BE2C (cell line): ENCODE results near the gene ITGAE.

Source experiments
- DNase-seq: peaks from one replicate; pipeline ENCODE4 v3.0.0-alpha.2; 2020
- H3K27me3 ChIP-seq: fragments of 250-450 bp; sonication (Bioruptor Pico); 2 replicates; pipeline ENCODE4 v1.5.1; 2020; ENCODE audit warnings: mild to moderate bottlenecking
- H3K36me3 ChIP-seq: fragments of 250-450 bp; sonication (Bioruptor Pico); 2 replicates; pipeline ENCODE4 v1.5.1; 2020; ENCODE audit warnings: mild to moderate bottlenecking
- H3K4me1 ChIP-seq: fragments of 250-450 bp; sonication (Bioruptor Pico); 2 replicates; pipeline ENCODE4 v1.5.1; 2020
- H3K4me3 ChIP-seq: 2 replicates; pipeline ENCODE4 v1.5.1; 2011; ENCODE audit warnings: low read depth, low read length
- H3K9me3 ChIP-seq: fragments of 250-450 bp; sonication (Bioruptor Pico); 2 replicates; pipeline ENCODE4 v1.5.1; 2020
- TF ChIP-seq, protein P1 (sequence below): IDR thresholded peaks from 2 replicates; pipeline ENCODE4 v1.5.1; 2012; ENCODE audit warnings: mild to moderate bottlenecking, low read depth, low read length

ITGAE gene

DNA sequence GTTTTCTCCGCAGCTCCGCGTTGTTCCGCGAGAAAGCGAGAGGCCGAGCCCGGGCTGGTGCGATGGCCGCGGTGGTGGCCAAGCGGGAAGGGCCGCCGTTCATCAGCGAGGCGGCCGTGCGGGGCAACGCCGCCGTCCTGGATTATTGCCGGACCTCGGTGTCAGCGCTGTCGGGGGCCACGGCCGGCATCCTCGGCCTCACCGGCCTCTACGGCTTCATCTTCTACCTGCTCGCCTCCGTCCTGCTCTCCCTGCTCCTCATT lies 132.0 kb downstream of the ITGAE start:
- Histone ChIP-seq H3K36me3 (no peaks in the 10 kb centered on the region; the same call in 1 of the 2 replicates), H3K27me3 (no peaks in the 10 kb centered on the region), H3K4me1 (no peaks in the 10 kb centered on the region), H3K4me3 (peak overlapping the region; percentile 81), H3K9me3 (no peaks in the 10 kb centered on the region)
- TF ChIP-seq, protein P1, sequence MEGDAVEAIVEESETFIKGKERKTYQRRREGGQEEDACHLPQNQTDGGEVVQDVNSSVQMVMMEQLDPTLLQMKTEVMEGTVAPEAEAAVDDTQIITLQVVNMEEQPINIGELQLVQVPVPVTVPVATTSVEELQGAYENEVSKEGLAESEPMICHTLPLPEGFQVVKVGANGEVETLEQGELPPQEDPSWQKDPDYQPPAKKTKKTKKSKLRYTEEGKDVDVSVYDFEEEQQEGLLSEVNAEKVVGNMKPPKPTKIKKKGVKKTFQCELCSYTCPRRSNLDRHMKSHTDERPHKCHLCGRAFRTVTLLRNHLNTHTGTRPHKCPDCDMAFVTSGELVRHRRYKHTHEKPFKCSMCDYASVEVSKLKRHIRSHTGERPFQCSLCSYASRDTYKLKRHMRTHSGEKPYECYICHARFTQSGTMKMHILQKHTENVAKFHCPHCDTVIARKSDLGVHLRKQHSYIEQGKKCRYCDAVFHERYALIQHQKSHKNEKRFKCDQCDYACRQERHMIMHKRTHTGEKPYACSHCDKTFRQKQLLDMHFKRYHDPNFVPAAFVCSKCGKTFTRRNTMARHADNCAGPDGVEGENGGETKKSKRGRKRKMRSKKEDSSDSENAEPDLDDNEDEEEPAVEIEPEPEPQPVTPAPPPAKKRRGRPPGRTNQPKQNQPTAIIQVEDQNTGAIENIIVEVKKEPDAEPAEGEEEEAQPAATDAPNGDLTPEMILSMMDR = no peak
- DNase-seq = no peak

DNA sequence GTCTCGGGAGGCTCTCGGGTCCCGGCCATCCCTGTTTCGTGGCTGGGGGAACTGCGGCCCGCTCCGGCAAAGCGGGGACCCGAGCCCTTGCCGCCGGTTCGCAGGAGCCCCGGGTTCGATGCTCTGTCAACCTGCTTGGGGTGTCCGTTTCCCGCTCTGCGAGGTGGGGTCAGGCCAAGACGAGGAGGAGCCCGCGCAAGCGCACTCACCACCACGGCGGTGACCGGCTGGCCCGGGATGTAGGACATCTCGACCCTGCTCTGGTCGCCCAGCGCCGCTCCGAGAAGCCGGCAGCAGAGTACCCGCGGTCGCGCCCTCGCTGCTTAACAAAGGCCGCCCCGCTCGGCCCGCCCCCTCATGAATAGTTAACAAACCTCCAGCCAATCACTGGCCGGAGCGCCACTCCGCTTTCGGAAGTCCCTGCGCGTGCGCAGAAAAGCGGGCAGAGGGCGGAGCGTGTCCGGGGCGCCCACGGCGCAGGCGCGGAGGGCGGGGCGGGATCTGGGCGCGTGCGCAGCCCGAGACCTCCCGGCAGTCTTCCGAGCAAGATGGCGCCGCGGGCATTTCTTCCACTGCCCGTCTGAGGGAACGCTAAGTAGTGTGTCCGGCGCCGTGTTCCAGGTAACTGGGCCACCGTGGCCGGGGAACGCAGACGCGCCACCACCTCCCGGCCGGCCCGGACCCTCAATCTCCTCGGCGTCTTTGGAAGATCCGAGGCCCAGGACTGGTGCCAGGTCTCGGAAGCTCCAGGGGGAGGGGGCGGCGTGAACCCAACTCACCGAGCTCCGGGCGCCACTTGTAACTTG lies 132.5 kb downstream of the ITGAE start, which contains the start of the genes EMC6 and TAX1BP3:
Gene EMC6, plus strand, starts transcription at position 534 of the 806 bp plus-strand sequence. CDS start 335 bp downstream, outside the sequence.
Gene TAX1BP3, minus strand, starts transcription at position 300 of the 806 bp plus-strand sequence. Its CDS starts 52 bp downstream, at position 248.
- Histone ChIP-seq H3K4me3 (peak within 1 kb of the TSS; percentile 81), H3K9me3 (no peaks in the 10 kb centered on the region), H3K27me3 (no peaks in the 10 kb centered on the region), H3K36me3 (no peaks in the 10 kb centered on the region; the same call in 1 of the 2 replicates), H3K4me1 (no peaks in the 10 kb centered on the region)
- DNase-seq = peak; percentile 96
- TF ChIP-seq, protein P1 = no peak

DNA sequence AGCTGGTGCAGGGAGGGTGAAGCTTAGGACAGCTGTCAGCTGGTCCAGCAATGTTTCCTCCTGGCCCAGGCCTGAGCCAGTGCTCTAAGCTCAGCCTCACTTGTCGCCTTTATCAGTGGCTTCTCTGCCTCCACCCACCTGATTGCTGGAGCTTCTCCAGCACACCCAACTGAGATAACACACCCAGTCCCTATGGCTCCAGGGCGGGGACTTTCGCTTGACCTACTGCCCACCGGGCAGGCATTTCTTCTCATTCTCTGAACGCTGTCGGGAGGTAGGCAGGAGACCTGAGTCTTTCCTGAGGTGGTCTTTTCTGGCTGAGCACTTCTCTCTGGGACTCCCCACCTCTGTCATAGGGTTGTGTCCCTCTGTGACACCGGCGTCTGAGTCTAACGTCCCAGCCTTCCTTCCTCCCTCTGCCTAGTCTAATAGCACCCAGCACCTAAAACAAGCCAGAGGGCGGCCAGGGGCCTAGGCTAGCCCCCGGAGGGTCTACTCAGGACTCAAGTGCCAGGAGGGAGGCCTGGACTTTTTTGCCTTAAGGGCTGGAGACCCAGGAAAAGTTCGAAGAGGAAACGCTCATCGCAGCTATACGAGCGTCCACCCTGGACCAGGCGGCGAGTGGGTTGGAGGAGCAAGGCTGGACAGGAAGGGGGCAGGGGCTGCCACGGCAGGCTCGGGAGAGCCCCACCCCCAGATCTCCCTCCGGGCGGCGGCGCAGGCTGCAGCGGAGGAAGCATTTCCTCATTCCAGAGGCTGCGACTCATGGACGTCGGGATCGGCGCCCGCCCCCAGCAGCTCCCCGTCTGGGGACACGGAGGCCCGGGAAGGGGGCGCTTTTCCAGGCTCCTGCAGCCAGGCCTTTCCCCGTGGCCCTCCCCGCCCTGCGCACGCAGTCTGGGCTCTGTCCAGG lies 133.4 kb downstream of the ITGAE start:
- DNase-seq = peak; percentile 68
- Histone ChIP-seq H3K27me3 (no peaks in the 10 kb centered on the region), H3K36me3 (no peaks in the 10 kb centered on the region; the same call in 1 of the 2 replicates), H3K9me3 (no peaks in the 10 kb centered on the region), H3K4me3 (peak overlapping the region; percentile 64), H3K4me1 (no peaks in the 10 kb centered on the region)
- TF ChIP-seq, protein P1 = no peak

DNA sequence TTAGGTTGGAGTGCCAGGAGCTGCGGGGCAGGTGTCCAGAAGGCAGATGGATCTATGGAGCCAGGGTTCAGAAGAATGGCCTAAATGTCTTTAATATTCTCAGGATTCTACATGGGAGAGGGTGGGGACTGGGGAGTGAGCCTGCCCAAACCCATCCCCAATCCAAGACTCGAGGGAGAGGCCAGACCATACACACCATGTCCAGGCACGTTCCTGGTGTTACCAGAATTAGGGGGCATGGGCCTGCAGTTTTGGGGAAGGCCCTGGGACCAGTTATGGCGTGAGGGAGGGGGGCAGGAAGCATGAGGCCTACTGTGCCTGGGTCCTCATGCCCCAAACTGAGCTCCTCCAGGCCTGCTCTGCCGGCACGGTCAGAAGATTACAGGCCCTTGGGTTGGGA lies 134.5 kb downstream of the ITGAE start:
- no peaks in the 10 kb centered on the region for H3K9me3 ChIP-seq
- no peaks in the 10 kb centered on the region for H3K27me3 ChIP-seq
- DNase-seq = no peak
- H3K4me3 ChIP-seq = no peak overlapping the region
- H3K36me3 ChIP-seq = no peaks in the 10 kb centered on the region; the same call in 1 of the 2 replicates
- no peaks in the 10 kb centered on the region for H3K4me1 ChIP-seq
- TF ChIP-seq, protein P1 = no peak

DNA sequence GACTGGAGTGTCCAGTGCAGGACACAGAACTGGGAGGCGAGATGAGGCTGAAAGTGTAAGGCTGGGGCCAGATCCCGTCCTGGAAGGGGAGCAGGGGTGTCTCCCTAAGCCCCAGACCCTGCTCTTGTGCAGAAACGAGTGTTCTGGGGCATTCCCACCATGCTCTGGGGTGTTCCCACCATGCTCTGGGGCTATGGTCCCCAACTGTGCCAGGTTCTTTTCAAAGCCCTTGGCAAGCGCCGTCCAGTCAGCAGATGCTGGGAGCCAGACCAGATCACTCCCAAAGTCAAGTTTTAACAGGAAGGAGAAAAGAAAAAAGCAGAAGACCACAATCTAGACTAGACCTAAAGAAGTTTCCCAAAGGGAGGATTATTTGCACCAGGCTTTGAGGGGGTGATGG lies 135.2 kb downstream of the ITGAE start:
- Histone ChIP-seq H3K9me3 (no peaks in the 10 kb centered on the region), H3K4me1 (no peaks in the 10 kb centered on the region), H3K4me3 (no peak overlapping the region), H3K27me3 (no peaks in the 10 kb centered on the region), H3K36me3 (no peaks in the 10 kb centered on the region; the same call in 1 of the 2 replicates)
- TF ChIP-seq, protein P1 = no peak
- DNase-seq = no peak
